Smooth muscle cell (in vitro differentiated cells): ENCODE data around the gene DNM2. TPM values are rescaled to one million over a fixed set of nuclear protein-coding genes. Genes with fewer than 3 reads are reported as not detected.

Experiments
- DNase-seq: peaks from one replicate; lab custom pipeline; 2025; ENCODE audit not compliant: unreplicated experiment; lab: John Stamatoyannopoulos, UW
- H2AFZ ChIP-seq: fragments of 200-600 bp; sonication (generic); 2 replicates; pipeline ENCODE4 v1.6.0; 2016; ENCODE audit warnings: antibody characterized with exemption, low read depth, mild to moderate bottlenecking
- H3F3A ChIP-seq: fragments of 200-600 bp; sonication (generic); 2 replicates; pipeline ENCODE4 v1.6.0; 2017; ENCODE audit warnings: antibody characterized with exemption, low read depth
- H3K27ac ChIP-seq: fragments of 200-600 bp; sonication (generic); 2 replicates; pipeline ENCODE4 v1.5.1; 2016; ENCODE audit warnings: low read depth, mild to moderate bottlenecking
- H3K27me3 ChIP-seq: fragments of 200-600 bp; sonication (generic); 2 replicates; pipeline ENCODE4 v1.6.1; 2016; ENCODE audit warnings: low read depth, mild to moderate bottlenecking
- H3K36me3 ChIP-seq: fragments of 200-600 bp; sonication (generic); 2 replicates; pipeline ENCODE4 v1.5.1; 2016; ENCODE audit warnings: low read depth
- H3K4me1 ChIP-seq: fragments of 200-600 bp; sonication (generic); 2 replicates; pipeline ENCODE4 v1.5.1; 2016; ENCODE audit warnings: low read depth
- H3K4me2 ChIP-seq: fragments of 200-600 bp; sonication (generic); 2 replicates; pipeline ENCODE4 v1.6.0; 2016; ENCODE audit warnings: mild to moderate bottlenecking
- H3K4me3 ChIP-seq: fragments of 200-600 bp; sonication (generic); 2 replicates; pipeline ENCODE4 v1.5.1; 2016; ENCODE audit warnings: mild to moderate bottlenecking
- H3K79me2 ChIP-seq: fragments of 200-600 bp; sonication (generic); 2 replicates; pipeline ENCODE4 v1.6.0; 2016; ENCODE audit warnings: low read depth, mild to moderate bottlenecking
- H3K9ac ChIP-seq: fragments of 200-600 bp; sonication (generic); 2 replicates; pipeline ENCODE4 v1.6.0; 2016; ENCODE audit warnings: low read depth
- H3K9me3 ChIP-seq: fragments of 200-600 bp; sonication (generic); replicated peaks from 2 replicates; pipeline ENCODE4 v1.5.1; 2016; ENCODE audit warnings: low read depth
- H4K20me1 ChIP-seq: fragments of 200-600 bp; sonication (generic); 2 replicates; pipeline ENCODE4 v1.6.0; 2016; ENCODE audit warnings: low read depth
- WGBS: methylation state at CpG from one replicate; pipeline ENCODE4 v1.1.7; 2016; ENCODE audit warnings: low lambda C conversion rate; 5-methylcytosine and 5-hydroxymethylcytosine counted together
- polyA plus RNA-seq: library from polyadenylated mRNA; unstranded; fragments of >200 nt; fragmentation: Nextera tagmentation; extraction: Ambion mirVana; gene quantifications from 2 replicates; pipeline ENCODE4 v1.2.1, GENCODE V29; 2016
- total RNA-seq: library from RNA; depleted of rRNA; stranded (reverse); fragments of >200 nt; gene quantifications from 2 replicates; pipeline ENCODE4 v1.2.3, GENCODE V29; 2014
- TF ChIP-seq, protein P1 (sequence below): fragments of 200-600 bp; sonication (generic); IDR thresholded peaks from 2 replicates; pipeline ENCODE4 v1.5.1; 2017; ENCODE audit warnings: borderline replicate concordance, mild to moderate bottlenecking, antibody characterized with exemption; ENCODE audit not compliant: insufficient read depth, poor library complexity, severe bottlenecking

DNM2 gene
- total and polyA plus RNA-seq, 2 experiments from 2014 or later, result 65.1 to 93.2 TPM

DNA sequence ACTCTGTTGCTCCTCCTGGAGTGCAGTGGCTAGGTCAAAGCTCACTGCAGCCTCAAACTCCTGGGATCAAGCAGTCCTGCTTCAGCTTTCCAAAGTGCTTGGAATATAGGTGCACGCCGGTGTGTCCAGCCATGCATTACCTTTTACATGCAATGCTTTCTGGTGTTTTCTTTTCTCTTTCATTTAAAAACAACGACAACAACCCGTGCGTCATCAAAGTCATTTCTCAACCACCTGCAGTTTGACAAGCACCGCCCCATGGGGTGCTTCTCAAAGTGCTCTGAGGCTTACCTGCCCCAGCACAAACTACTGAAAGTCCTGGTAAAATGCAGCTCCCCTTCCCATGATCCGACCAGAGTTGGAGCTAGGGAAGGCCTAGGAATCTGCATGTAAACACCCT is 9.6 kb upstream of the DNM2 start:
- Histone ChIP-seq H3K9ac (no peak overlapping the region), H3K4me1 (no peaks in the 10 kb centered on the region), H3K27me3 (no peaks in the 10 kb centered on the region), H3K9me3 (no peaks in the 10 kb centered on the region), H2AFZ (no peak overlapping the region), H3K4me2 (no peak overlapping the region), H4K20me1 (no peaks in the 10 kb centered on the region), H3K4me3 (no peak overlapping the region), H3K27ac (no peak overlapping the region), H3K36me3 (no peaks in the 10 kb centered on the region), H3F3A (no peaks in the 10 kb centered on the region), H3K79me2 (no peaks in the 10 kb centered on the region)
- no peak for DNase-seq
- TF ChIP-seq, protein P1, sequence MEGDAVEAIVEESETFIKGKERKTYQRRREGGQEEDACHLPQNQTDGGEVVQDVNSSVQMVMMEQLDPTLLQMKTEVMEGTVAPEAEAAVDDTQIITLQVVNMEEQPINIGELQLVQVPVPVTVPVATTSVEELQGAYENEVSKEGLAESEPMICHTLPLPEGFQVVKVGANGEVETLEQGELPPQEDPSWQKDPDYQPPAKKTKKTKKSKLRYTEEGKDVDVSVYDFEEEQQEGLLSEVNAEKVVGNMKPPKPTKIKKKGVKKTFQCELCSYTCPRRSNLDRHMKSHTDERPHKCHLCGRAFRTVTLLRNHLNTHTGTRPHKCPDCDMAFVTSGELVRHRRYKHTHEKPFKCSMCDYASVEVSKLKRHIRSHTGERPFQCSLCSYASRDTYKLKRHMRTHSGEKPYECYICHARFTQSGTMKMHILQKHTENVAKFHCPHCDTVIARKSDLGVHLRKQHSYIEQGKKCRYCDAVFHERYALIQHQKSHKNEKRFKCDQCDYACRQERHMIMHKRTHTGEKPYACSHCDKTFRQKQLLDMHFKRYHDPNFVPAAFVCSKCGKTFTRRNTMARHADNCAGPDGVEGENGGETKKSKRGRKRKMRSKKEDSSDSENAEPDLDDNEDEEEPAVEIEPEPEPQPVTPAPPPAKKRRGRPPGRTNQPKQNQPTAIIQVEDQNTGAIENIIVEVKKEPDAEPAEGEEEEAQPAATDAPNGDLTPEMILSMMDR, result no peak
- 95% methylated on average over 7 of the region's 7 CpGs for WGBS

DNA sequence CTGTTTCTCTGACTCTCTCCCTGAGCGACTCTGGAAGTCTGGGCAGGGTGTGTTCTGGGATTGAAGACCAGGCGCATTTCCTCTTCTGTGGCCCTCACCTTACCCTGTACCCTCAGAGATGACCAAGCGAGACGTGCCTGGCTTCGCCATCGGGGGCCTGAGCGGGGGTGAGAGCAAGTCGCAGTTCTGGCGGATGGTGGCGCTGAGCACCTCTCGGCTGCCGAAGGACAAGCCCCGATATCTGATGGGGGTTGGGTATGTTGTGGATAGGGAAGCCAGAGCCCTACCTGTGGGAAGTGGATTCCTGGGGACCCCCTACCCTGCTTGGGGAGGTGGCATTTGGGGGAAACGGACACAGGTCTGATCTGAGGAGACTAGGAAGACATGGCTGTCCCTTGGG is 5.8 kb upstream of the DNM2 start:
- Histone ChIP-seq H3K79me2 (no peaks in the 10 kb centered on the region), H3K4me1 (no peaks in the 10 kb centered on the region), H3K9ac (no peak overlapping the region), H3K9me3 (no peaks in the 10 kb centered on the region), H3K4me3 (no peak overlapping the region), H2AFZ (no peak overlapping the region), H4K20me1 (no peaks in the 10 kb centered on the region), H3K27ac (no peak overlapping the region), H3K27me3 (no peaks in the 10 kb centered on the region), H3K4me2 (no peak overlapping the region), H3K36me3 (no peaks in the 10 kb centered on the region), H3F3A (no peaks in the 10 kb centered on the region)
- no peak for DNase-seq
- 91% methylated on average over 14 of the region's 14 CpGs for WGBS
- TF ChIP-seq, protein P1, result no peak

DNA sequence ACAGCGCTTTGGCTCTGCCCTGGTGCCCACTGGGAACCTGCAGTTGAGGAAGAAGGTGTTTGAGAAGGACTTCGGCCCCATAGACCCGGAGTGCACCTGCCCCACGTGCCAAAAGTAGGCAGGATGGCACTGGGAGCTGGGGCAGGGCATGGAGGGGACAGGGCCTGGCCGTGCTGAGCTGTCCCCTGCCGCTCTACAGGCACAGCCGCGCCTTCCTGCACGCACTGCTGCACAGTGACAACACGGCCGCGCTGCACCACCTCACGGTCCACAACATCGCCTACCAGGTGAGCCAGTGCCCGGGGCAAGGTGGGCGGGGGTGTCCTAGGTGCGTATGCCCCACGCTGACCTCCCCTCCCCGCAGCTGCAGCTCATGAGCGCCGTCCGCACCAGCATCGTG is 5.1 kb upstream of the DNM2 start:
- no peak overlapping the region for H3K27ac ChIP-seq
- no peaks in the 10 kb centered on the region for H3K36me3 ChIP-seq
- H3K4me3 ChIP-seq, result no peak overlapping the region
- no peaks in the 10 kb centered on the region for H3F3A ChIP-seq
- no peak overlapping the region for H3K4me2 ChIP-seq
- H3K9ac ChIP-seq, result no peak overlapping the region
- WGBS, result 93% methylated on average over 23 of the region's 23 CpGs
- no peaks in the 10 kb centered on the region for H3K9me3 ChIP-seq
- DNase-seq, result no peak
- H4K20me1 ChIP-seq, result no peaks in the 10 kb centered on the region
- no peaks in the 10 kb centered on the region for H3K4me1 ChIP-seq
- TF ChIP-seq, protein P1, result no peak
- H2AFZ ChIP-seq, result no peak overlapping the region
- no peaks in the 10 kb centered on the region for H3K79me2 ChIP-seq
- no peaks in the 10 kb centered on the region for H3K27me3 ChIP-seq

DNA sequence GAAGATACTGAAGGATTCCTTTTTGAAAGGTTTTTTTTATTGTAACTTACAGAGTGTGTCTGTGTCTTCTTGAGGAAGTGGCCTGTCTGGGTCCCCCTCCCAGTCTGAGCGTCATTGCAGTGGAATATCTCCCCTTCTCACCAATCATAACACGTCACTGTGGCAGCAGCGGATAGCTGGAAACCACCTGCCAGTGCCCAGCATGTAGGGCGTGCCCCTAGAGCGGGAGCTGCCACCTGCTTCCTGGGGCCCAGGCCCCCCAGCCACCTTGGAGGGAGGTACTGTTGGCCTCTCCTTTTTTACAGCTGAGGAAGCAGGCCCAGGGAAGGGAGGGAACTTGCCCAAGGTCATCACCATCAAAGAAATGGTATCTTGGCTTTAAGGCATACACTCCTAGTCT is 4.6 kb upstream of the DNM2 start:
- TF ChIP-seq, protein P1, result no peak
- H3K79me2 ChIP-seq, result peaks cover 3% of the 10 kb centered on the region
- H3K4me2 ChIP-seq, result no peak overlapping the region
- no peaks in the 10 kb centered on the region for H3F3A ChIP-seq
- no peak overlapping the region for H3K9ac ChIP-seq
- no peaks in the 10 kb centered on the region for H3K9me3 ChIP-seq
- H3K4me3 ChIP-seq, result no peak overlapping the region
- no peak overlapping the region for H3K27ac ChIP-seq
- no peaks in the 10 kb centered on the region for H3K4me1 ChIP-seq
- DNase-seq, result no peak
- H4K20me1 ChIP-seq, result peaks cover 4% of the 10 kb centered on the region
- no peaks in the 10 kb centered on the region for H3K36me3 ChIP-seq
- no peak overlapping the region for H2AFZ ChIP-seq
- H3K27me3 ChIP-seq, result no peaks in the 10 kb centered on the region
- WGBS, result 89% methylated on average over 5 of the region's 5 CpGs
